ENCODE measurements around the gene GNG10.

Gene GNG10

DNA sequence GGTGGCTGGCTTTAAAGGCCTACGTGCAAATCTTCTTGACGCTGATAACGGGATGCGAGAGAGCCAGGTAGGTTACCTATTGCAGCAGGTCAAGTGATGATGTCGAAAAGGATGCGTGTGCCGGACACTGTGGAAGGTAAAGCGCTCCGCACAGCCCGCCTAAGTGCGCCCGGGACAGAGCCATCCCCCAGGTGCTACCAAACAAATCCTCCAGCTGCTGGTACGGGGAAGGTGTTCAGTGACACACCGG lies 30.5 kb upstream of the GNG10 start (continued):
- TF ChIP-seq, protein P1, sequence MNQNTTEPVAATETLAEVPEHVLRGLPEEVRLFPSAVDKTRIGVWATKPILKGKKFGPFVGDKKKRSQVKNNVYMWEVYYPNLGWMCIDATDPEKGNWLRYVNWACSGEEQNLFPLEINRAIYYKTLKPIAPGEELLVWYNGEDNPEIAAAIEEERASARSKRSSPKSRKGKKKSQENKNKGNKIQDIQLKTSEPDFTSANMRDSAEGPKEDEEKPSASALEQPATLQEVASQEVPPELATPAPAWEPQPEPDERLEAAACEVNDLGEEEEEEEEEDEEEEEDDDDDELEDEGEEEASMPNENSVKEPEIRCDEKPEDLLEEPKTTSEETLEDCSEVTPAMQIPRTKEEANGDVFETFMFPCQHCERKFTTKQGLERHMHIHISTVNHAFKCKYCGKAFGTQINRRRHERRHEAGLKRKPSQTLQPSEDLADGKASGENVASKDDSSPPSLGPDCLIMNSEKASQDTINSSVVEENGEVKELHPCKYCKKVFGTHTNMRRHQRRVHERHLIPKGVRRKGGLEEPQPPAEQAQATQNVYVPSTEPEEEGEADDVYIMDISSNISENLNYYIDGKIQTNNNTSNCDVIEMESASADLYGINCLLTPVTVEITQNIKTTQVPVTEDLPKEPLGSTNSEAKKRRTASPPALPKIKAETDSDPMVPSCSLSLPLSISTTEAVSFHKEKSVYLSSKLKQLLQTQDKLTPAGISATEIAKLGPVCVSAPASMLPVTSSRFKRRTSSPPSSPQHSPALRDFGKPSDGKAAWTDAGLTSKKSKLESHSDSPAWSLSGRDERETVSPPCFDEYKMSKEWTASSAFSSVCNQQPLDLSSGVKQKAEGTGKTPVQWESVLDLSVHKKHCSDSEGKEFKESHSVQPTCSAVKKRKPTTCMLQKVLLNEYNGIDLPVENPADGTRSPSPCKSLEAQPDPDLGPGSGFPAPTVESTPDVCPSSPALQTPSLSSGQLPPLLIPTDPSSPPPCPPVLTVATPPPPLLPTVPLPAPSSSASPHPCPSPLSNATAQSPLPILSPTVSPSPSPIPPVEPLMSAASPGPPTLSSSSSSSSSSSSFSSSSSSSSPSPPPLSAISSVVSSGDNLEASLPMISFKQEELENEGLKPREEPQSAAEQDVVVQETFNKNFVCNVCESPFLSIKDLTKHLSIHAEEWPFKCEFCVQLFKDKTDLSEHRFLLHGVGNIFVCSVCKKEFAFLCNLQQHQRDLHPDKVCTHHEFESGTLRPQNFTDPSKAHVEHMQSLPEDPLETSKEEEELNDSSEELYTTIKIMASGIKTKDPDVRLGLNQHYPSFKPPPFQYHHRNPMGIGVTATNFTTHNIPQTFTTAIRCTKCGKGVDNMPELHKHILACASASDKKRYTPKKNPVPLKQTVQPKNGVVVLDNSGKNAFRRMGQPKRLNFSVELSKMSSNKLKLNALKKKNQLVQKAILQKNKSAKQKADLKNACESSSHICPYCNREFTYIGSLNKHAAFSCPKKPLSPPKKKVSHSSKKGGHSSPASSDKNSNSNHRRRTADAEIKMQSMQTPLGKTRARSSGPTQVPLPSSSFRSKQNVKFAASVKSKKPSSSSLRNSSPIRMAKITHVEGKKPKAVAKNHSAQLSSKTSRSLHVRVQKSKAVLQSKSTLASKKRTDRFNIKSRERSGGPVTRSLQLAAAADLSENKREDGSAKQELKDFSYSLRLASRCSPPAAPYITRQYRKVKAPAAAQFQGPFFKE (tag by site-specific recombination; IDR thresholded peaks at IDR 0.05; ENCODE audit: borderline replicate concordance) = no peak
- peak; percentile 56 for TF ChIP-seq KLF16 (tag by site-specific recombination; IDR thresholded peaks at IDR 0.05)

DNA sequence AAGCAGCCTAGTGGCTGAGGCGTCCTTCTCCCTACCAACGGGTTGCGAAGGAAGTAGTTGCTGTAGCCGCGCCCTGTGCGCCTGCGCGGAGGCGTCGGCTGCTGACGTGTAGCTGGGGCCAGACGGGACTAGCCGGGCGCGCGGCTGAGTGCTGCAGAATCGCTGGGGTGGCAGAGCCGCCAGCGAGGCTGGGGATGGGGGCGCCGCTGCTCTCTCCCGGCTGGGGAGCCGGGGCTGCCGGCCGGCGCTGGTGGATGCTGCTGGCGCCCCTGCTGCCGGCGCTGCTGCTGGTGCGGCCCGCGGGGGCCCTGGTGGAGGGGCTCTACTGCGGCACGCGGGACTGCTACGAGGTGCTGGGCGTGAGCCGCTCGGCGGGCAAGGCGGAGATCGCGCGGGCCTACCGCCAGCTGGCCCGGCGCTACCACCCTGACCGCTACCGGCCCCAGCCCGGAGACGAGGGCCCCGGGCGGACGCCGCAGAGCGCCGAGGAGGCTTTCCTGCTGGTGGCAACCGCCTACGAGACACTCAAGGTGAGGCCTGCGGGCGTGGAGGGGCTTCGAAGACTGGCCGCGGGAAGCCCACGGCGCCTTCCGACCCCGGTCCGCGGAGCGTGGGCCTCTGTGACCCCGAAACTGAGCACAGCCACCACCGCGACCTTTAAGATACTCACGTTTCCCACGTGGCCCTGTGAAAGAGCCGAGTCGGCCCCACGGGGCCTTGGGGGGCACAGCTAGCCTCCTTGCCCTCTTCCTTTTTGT lies 30.0 kb upstream of the GNG10 start, which contains the start of gene DNAJC25:
DNAJC25 (plus strand) TSS at position 121 of the 758 bp plus-strand sequence; CDS start at position 195, 74 bp downstream.
- Histone ChIP-seq H3K4me3 (ENCODE audit: low read depth, low read length) (peak within 1 kb of the TSS; percentile 86), H3K4me1 (ENCODE audit: control insufficient read depth, insufficient read depth, low read length) (peaks cover 2% of the 10 kb centered on the region; the same call in 1 of the 2 replicates), H3K27ac (ENCODE audit: extremely low read depth, low read depth, low read length) (peak within 1 kb of the TSS; percentile 48; the same call in 1 of the 2 replicates), H3K36me3 (ENCODE audit: control insufficient read depth in 2 of 2, insufficient read depth in 1 of 2, low read length in 2 of 2) (no peaks in the 10 kb centered on the region), H3K9me3 (ENCODE audit: control insufficient read depth, insufficient read depth, low read depth, low read length) (no peaks in the 10 kb centered on the region)
- ChIA-PET POLR2A (interaction anchor here (0.5 to 2.6 kb wide), 31 partner anchors 10 to 748 kb away, joined by 3 to 17 read pairs (median 4); partner anchors contain the start of genes ECPAS, GNG10, PTGR1 and ZNF483), CTCF (interaction anchor here (1.2 to 1.7 kb wide), 2 partner anchors 33 kb away, joined by 3 to 6 read pairs; no protein-coding TSS in a partner anchor)
- 0 out of 2 replicates have a peak, but pooled peaks have one; percentile 6 for TF ChIP-seq ZXDB (tag by site-specific recombination; IDR thresholded peaks at IDR 0.05)
- TF ChIP-seq ZNF558 (tag by site-specific recombination; IDR thresholded peaks at IDR 0.05) = no peak
- TF ChIP-seq, protein P2, sequence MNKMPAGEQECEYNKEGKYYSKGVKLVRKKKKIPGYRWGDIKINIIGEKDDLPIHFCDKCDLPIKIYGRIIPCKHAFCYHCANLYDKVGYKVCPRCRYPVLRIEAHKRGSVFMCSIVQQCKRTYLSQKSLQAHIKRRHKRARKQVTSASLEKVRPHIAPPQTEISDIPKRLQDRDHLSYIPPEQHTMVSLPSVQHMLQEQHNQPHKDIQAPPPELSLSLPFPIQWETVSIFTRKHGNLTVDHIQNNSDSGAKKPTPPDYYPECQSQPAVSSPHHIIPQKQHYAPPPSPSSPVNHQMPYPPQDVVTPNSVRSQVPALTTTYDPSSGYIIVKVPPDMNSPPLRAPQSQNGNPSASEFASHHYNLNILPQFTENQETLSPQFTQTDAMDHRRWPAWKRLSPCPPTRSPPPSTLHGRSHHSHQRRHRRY (tag by site-specific recombination; IDR thresholded peaks at IDR 0.05) = no peak
- TF ChIP-seq ZNF155 (tag by site-specific recombination; IDR thresholded peaks at IDR 0.05) = no peak
- TF ChIP-seq, protein P3, sequence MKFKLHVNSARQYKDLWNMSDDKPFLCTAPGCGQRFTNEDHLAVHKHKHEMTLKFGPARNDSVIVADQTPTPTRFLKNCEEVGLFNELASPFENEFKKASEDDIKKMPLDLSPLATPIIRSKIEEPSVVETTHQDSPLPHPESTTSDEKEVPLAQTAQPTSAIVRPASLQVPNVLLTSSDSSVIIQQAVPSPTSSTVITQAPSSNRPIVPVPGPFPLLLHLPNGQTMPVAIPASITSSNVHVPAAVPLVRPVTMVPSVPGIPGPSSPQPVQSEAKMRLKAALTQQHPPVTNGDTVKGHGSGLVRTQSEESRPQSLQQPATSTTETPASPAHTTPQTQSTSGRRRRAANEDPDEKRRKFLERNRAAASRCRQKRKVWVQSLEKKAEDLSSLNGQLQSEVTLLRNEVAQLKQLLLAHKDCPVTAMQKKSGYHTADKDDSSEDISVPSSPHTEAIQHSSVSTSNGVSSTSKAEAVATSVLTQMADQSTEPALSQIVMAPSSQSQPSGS (tag by site-specific recombination; IDR thresholded peaks at IDR 0.05; ENCODE audit: low read depth) = no peak
- no peak for TF ChIP-seq ZNF140 (tag by site-specific recombination; IDR thresholded peaks at IDR 0.05)
- TF ChIP-seq KLF1 (tag by site-specific recombination; IDR thresholded peaks at IDR 0.05) = no peak
- TF ChIP-seq ZNF214 (tag by site-specific recombination; IDR thresholded peaks at IDR 0.05; ENCODE audit: borderline replicate concordance) = no peak
- TF ChIP-seq ZNF366 (tag by site-specific recombination; conservative IDR thresholded peaks at IDR 0.05) = no peak; the same call in 1 of the 2 replicates
- no peak for TF ChIP-seq ZNF670 (tag by site-specific recombination; IDR thresholded peaks at IDR 0.05; ENCODE audit: low read depth)
- TF ChIP-seq, protein P4, sequence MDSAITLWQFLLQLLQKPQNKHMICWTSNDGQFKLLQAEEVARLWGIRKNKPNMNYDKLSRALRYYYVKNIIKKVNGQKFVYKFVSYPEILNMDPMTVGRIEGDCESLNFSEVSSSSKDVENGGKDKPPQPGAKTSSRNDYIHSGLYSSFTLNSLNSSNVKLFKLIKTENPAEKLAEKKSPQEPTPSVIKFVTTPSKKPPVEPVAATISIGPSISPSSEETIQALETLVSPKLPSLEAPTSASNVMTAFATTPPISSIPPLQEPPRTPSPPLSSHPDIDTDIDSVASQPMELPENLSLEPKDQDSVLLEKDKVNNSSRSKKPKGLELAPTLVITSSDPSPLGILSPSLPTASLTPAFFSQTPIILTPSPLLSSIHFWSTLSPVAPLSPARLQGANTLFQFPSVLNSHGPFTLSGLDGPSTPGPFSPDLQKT (IDR thresholded peaks at IDR 0.05; ENCODE audit: borderline replicate concordance, low read depth, low read length) = no peak
- TF ChIP-seq WT1 (tag by site-specific recombination; IDR thresholded peaks at IDR 0.05) = no peak
- TF ChIP-seq ZIC2 (tag by site-specific recombination; IDR thresholded peaks at IDR 0.05) = no peak
- no peak for TF ChIP-seq KLF16 (tag by site-specific recombination; IDR thresholded peaks at IDR 0.05)
- TF ChIP-seq ZNF792 (tag by site-specific recombination; IDR thresholded peaks at IDR 0.05) = no peak
- no peak for TF ChIP-seq ZBTB20 (tag by site-specific recombination; IDR thresholded peaks at IDR 0.05)
- TF ChIP-seq EGR2 (tag by site-specific recombination; IDR thresholded peaks at IDR 0.05; ENCODE audit: low read depth) = no peak
- TF ChIP-seq ZNF626 (tag by site-specific recombination; IDR thresholded peaks at IDR 0.05) = no peak; the same call in 1 of the 2 replicates
- no peak for TF ChIP-seq ZBTB21 (tag by site-specific recombination; IDR thresholded peaks at IDR 0.05)
- TF ChIP-seq ZNF391 (tag by site-specific recombination; IDR thresholded peaks at IDR 0.05; ENCODE audit: borderline replicate concordance, low read depth) = no peak; the same call in 1 of the 2 replicates
- no peak; the same call in none of the 2 replicates for TF ChIP-seq ZSCAN30 (tag by site-specific recombination; IDR thresholded peaks at IDR 0.05)
- TF ChIP-seq, protein P5, sequence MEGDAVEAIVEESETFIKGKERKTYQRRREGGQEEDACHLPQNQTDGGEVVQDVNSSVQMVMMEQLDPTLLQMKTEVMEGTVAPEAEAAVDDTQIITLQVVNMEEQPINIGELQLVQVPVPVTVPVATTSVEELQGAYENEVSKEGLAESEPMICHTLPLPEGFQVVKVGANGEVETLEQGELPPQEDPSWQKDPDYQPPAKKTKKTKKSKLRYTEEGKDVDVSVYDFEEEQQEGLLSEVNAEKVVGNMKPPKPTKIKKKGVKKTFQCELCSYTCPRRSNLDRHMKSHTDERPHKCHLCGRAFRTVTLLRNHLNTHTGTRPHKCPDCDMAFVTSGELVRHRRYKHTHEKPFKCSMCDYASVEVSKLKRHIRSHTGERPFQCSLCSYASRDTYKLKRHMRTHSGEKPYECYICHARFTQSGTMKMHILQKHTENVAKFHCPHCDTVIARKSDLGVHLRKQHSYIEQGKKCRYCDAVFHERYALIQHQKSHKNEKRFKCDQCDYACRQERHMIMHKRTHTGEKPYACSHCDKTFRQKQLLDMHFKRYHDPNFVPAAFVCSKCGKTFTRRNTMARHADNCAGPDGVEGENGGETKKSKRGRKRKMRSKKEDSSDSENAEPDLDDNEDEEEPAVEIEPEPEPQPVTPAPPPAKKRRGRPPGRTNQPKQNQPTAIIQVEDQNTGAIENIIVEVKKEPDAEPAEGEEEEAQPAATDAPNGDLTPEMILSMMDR (tag by site-specific recombination; IDR thresholded peaks at IDR 0.05) = 0 out of 2 replicates have a peak, but pooled peaks have one; percentile 34
- no peak for TF ChIP-seq ZNF416 (tag by site-specific recombination; IDR thresholded peaks at IDR 0.05)
